OCI-LY7 (cell line): Measurements from ENCODE around the gene IVD. TPM values are rescaled to one million over a fixed set of nuclear protein-coding genes. Genes with fewer than 3 reads are reported as not detected.

ENCODE experiments used
- BruUV-seq: library from RNA; stranded (reverse); fragments of 400-500 nt; replicated peaks from 2 replicates; lab custom pipeline; 2021; lab: Mats Ljungman, UMichigan
- CTCF ChIA-PET: fragments of 300-600 bp; sonication (Branson Sonifier 250); formaldehyde crosslinking; loops from one replicate; lab custom pipeline; 2022; ENCODE audit warnings: antibody characterized with exemption; ENCODE audit not compliant: unreplicated experiment; lab: Charles Lee
- POLR2A ChIA-PET: fragments of 300-600 bp; sonication (Branson Sonifier 250); formaldehyde crosslinking; loops from one replicate; lab custom pipeline; 2022; ENCODE audit warnings: antibody characterized with exemption; lab: Charles Lee
- DNase-seq: peaks from one replicate; pipeline ENCODE4 v3.0.0-alpha.2; 2015; ENCODE audit warnings: low spot score
- H2AFZ ChIP-seq: fragments of 200-600 bp; sonication (generic), shearing (Covaris generic); 2 replicates; pipeline ENCODE4 v1.6.1; 2014; ENCODE audit warnings: mild to moderate bottlenecking, antibody characterized with exemption, low read length, moderate library complexity
- H3K27ac ChIP-seq: fragments of 200-600 bp; sonication (generic); 2 replicates; pipeline ENCODE4 v1.5.1; 2014; ENCODE audit warnings: mixed run types, low read depth, mild to moderate bottlenecking, moderate library complexity, low read length, inconsistent platforms; ENCODE audit not compliant: poor library complexity, severe bottlenecking
- H3K36me3 ChIP-seq: fragments of 200-600 bp; sonication (generic); 2 replicates; pipeline ENCODE4 v1.6.1; 2014; ENCODE audit warnings: mild to moderate bottlenecking, antibody characterized with exemption, low read length, moderate library complexity, mixed read lengths; ENCODE audit not compliant: insufficient read depth
- H3K4me1 ChIP-seq: fragments of 200-600 bp; sonication (generic); 2 replicates; pipeline ENCODE4 v1.5.1; 2014; ENCODE audit warnings: mild to moderate bottlenecking, low read length; ENCODE audit not compliant: insufficient read depth, poor library complexity, severe bottlenecking
- H3K4me2 ChIP-seq: fragments of 200-600 bp; sonication (generic); 2 replicates; pipeline ENCODE4 v1.6.1; 2014; ENCODE audit warnings: mild to moderate bottlenecking, low read length
- H3K4me3 ChIP-seq: fragments of 200-600 bp; sonication (generic); 2 replicates; pipeline ENCODE4 v1.5.1; 2014; ENCODE audit warnings: mild to moderate bottlenecking, low read depth, low read length; ENCODE audit not compliant: poor library complexity, severe bottlenecking
- H3K79me2 ChIP-seq: fragments of 200-600 bp; sonication (generic); 2 replicates; pipeline ENCODE4 v1.6.1; 2016; ENCODE audit warnings: low read depth, mild to moderate bottlenecking, low read length, moderate library complexity, mixed read lengths; ENCODE audit not compliant: insufficient read depth
- H3K9me2 ChIP-seq: fragments of 200-600 bp; sonication (generic); 2 replicates; pipeline ENCODE4 v1.6.1; 2016; ENCODE audit warnings: mild to moderate bottlenecking, low read length, mixed read lengths; ENCODE audit not compliant: insufficient read depth
- H3K9me3 ChIP-seq: fragments of 200-600 bp; sonication (generic); 2 replicates; pipeline ENCODE4 v1.6.1; 2014; ENCODE audit warnings: mild to moderate bottlenecking, mixed run types, low read length, mixed read lengths
- H4K20me1 ChIP-seq: fragments of 200-600 bp; sonication (generic); 2 replicates; pipeline ENCODE4 v1.6.1; 2014; ENCODE audit warnings: mild to moderate bottlenecking, antibody characterized with exemption, low read length, moderate library complexity, mixed read lengths; ENCODE audit not compliant: insufficient read depth
- EZH2phosphoT487 ChIP-seq: fragments of 200-600 bp; sonication (generic); IDR thresholded peaks from 2 replicates; pipeline ENCODE4 v1.6.1; 2018; ENCODE audit warnings: low read depth, borderline replicate concordance, mild to moderate bottlenecking, mixed run types, antibody characterized with exemption, low read length, moderate library complexity, mixed read lengths
- intact Hi-C: fragments of 100-400 bp; cut with micrococcal nuclease; formaldehyde crosslinking; loops from one replicate; pipeline ENCODE4 v1.10.0; 2022; ENCODE audit not compliant: unreplicated experiment
- total RNA-seq, 2 experiments: library from RNA; depleted of rRNA in 1 of 2; stranded (reverse); fragments of >200 nt in 1 of 2; shearing (Covaris generic) in 1 of 2; gene quantifications; 2 replicates each; pipeline ENCODE4 v1.2.3, GENCODE V29; 2014 to 2022
- TF ChIP-seq, protein P1 (sequence below): fragments of 200-600 bp; sonication (generic); conservative IDR thresholded peaks from 2 replicates; pipeline ENCODE4 v1.5.1; 2014; ENCODE audit warnings: mild to moderate bottlenecking, antibody characterized with exemption, low read length, moderate library complexity, mixed read lengths

Gene IVD
- total RNA-seq, 2 experiments from 2014 or later, result 20.6 to 67.3 TPM

DNA sequence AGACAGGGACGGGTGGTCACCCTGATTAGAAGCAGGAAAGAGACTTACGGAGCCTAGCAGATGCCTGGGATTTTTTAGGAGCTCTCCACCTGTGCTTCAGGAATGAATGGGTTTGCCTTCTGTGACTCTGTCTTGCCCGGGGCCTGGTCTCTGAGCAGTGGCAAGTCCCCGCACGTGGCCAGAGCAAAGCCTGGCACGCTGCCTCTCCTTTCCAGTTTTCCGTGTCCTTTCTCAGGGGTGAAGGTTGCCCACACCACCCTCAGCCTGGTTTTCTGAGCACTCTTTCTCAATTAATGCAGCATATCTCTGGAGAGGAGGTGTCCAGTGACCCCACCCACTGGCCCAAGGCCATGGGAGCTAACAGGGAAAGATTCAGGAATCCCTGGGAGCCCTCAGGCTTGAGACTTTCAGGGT, 50.7 kb downstream of the IVD start:
- Histone ChIP-seq H3K36me3 (no peaks in the 10 kb centered on the region), H3K9me2 (no peaks in the 10 kb centered on the region), H3K79me2 (no peaks in the 10 kb centered on the region), H3K27ac (no peak overlapping the region), H3K4me2 (no peak overlapping the region), H2AFZ (no peak overlapping the region), H3K4me3 (no peak overlapping the region), H3K9me3 (no peaks in the 10 kb centered on the region), H4K20me1 (0 out of 2 replicates have a peak, but pooled peaks cover 3% of the 10 kb centered on the region), H3K4me1 (peaks cover 12% of the 10 kb centered on the region)
- no peak for DNase-seq
- TF ChIP-seq EZH2phosphoT487, result no peak
- TF ChIP-seq, protein P1, sequence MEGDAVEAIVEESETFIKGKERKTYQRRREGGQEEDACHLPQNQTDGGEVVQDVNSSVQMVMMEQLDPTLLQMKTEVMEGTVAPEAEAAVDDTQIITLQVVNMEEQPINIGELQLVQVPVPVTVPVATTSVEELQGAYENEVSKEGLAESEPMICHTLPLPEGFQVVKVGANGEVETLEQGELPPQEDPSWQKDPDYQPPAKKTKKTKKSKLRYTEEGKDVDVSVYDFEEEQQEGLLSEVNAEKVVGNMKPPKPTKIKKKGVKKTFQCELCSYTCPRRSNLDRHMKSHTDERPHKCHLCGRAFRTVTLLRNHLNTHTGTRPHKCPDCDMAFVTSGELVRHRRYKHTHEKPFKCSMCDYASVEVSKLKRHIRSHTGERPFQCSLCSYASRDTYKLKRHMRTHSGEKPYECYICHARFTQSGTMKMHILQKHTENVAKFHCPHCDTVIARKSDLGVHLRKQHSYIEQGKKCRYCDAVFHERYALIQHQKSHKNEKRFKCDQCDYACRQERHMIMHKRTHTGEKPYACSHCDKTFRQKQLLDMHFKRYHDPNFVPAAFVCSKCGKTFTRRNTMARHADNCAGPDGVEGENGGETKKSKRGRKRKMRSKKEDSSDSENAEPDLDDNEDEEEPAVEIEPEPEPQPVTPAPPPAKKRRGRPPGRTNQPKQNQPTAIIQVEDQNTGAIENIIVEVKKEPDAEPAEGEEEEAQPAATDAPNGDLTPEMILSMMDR, result no peak
- CTCF ChIA-PET, result no interaction called here
- intact Hi-C loops, result no loop called here
- POLR2A ChIA-PET, result interaction anchor here (0.5 kb wide), 1 partner anchor 86 kb away, joined by 3 read pairs; no protein-coding TSS in a partner anchor
- BruUV-seq, result no TSS peak

DNA sequence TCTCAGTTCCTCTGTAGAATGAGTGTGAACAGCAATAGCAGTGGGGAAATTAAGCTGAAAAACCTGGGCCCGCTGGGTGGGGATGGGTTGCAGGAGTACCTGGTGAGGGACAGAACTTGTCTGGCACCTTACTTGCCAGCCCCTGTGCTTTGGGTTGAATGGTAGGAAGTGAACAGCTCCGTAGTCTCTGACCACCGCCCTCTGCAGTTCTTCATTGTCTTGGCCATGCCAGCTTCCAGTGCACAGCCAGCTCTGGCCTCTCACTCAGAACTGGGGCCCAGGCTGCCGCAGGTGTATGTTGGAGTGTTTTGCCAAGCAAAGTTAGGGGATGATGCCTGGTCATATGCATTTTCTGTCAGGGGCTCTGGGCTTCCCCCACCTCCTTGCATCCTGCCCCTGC, 51.1 kb downstream of the IVD start:
- Histone ChIP-seq H3K36me3 (no peaks in the 10 kb centered on the region), H3K4me2 (no peak overlapping the region), H3K79me2 (no peaks in the 10 kb centered on the region), H3K9me3 (no peaks in the 10 kb centered on the region), H3K27ac (no peak overlapping the region), H2AFZ (no peak overlapping the region), H3K9me2 (no peaks in the 10 kb centered on the region), H3K4me3 (no peak overlapping the region), H4K20me1 (0 out of 2 replicates have a peak, but pooled peaks cover 3% of the 10 kb centered on the region), H3K4me1 (peaks cover 7% of the 10 kb centered on the region)
- DNase-seq, result no peak
- intact Hi-C loops, result loop anchor here (1.0 kb wide), 1 partner anchor 15 kb away; no protein-coding TSS in a partner anchor
- CTCF ChIA-PET, result no interaction called here
- POLR2A ChIA-PET, result interaction anchor here (0.5 kb wide), 1 partner anchor 86 kb away, joined by 3 read pairs; no protein-coding TSS in a partner anchor
- no TSS peak for BruUV-seq
- TF ChIP-seq, protein P1, result no peak
- TF ChIP-seq EZH2phosphoT487, result no peak

DNA sequence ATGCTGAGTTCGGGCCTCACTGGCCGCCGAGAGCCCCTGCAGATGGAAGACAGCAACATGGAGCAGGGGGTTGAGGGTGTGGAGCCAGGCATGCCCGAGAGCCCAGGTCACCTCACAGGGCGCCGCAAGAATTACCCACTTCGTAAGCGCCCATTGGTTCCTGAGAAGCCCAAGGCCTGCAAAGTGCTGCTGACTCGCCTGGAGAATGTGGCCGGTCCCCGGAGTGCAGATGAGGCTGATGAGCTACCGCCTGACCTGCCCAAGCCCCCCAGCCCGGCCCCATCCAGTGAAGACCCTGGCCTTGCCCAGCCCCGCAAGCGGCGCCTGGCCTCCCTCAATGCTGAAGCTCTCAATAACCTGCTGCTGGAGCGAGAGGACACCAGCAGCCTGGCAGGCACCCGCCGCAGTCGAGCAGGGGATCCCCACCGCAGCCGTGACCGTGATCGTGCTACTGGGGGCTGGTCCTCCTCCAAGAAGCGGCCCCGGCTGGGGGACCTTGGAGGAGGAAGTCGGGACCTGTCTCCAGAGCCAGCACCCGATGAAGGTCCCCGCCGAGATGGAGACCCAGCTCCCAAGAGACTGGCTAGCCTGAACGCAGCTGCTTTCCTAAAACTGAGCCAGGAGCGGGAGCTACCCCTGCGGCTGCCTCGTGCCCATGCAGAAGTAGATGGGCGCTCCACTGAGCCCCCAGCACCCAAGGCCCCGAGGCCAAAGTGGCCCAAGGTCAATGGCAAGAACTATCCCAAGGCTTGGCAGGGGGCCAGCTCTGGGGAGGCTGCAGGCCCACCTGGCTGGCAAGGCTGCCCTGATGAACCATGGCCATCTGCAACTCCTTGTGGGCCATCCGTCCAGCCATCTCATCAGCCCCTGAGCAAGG, 53.1 kb downstream of the IVD start:
- Histone ChIP-seq H3K79me2 (no peaks in the 10 kb centered on the region), H3K4me3 (no peak overlapping the region), H2AFZ (no peak overlapping the region), H3K4me1 (no peaks in the 10 kb centered on the region), H3K4me2 (no peak overlapping the region), H3K36me3 (peaks cover 5% of the 10 kb centered on the region; the same call in 1 of the 2 replicates), H3K9me3 (no peaks in the 10 kb centered on the region), H3K27ac (no peak overlapping the region), H3K9me2 (no peaks in the 10 kb centered on the region), H4K20me1 (no peaks in the 10 kb centered on the region)
- BruUV-seq, result no TSS peak
- ChIA-PET POLR2A (no interaction called here), CTCF (interaction anchor here (0.6 kb wide), 1 partner anchor 1315 kb away, joined by 3 read pairs; no protein-coding TSS in a partner anchor)
- TF ChIP-seq, protein P1, result no peak
- intact Hi-C loops, result no loop called here
- no peak for DNase-seq
